GM11168 (cell line): ENCODE measurements around the gene YRDC.

ENCODE experiments used
- in situ Hi-C: fragments of 300-500 bp; cut with MboI; formaldehyde crosslinking; loops from one replicate; pipeline ENCODE4 v1.12.0; 2022; ENCODE audit warnings: low sequenced_read_pairs; ENCODE audit not compliant: unreplicated experiment

Gene YRDC

GRCh38 chr1:37822906-37823815, 15.2 kb upstream of the YRDC start:
- in situ Hi-C loops: no loop called here

GRCh38 chr1:37821481-37821880, 13.5 kb upstream of the YRDC start:
- in situ Hi-C loops: no loop called here

- in situ Hi-C loops: no loop called here
Observed at GRCh38 chr1:37817481-37817880, 9.5 kb upstream of the YRDC start.

- in situ Hi-C loops: no loop called here
Observed at GRCh38 chr1:37814252-37814651, 6.2 kb upstream of the YRDC start.

- in situ Hi-C loops: no loop called here
Observed at GRCh38 chr1:37813529-37814145, 5.6 kb upstream of the YRDC start.

GRCh38 chr1:37811027-37811655, 3.1 kb upstream of the YRDC start:
- in situ Hi-C loops: no loop called here

- in situ Hi-C loops: no loop called here
Observed at GRCh38 chr1:37809942-37810341, 1.9 kb upstream of the YRDC start.

- in situ Hi-C loops: no loop called here
Observed at GRCh38 chr1:37808369-37809319, 636 bp upstream of the YRDC start.

GRCh38 chr1:37807220-37807554, 821 bp downstream of the YRDC start:
- in situ Hi-C loops: no loop called here

- in situ Hi-C loops: no loop called here
Observed at GRCh38 chr1:37802439-37802838, 5.6 kb downstream of the YRDC start.

- in situ Hi-C loops: no loop called here
Observed at GRCh38 chr1:37797750-37798345, 10.2 kb downstream of the YRDC start.

- in situ Hi-C loops: no loop called here
Observed at GRCh38 chr1:37795340-37796125, 12.5 kb downstream of the YRDC start.

- in situ Hi-C loops: no loop called here
Observed at GRCh38 chr1:37794372-37795339, 13.4 kb downstream of the YRDC start.

- in situ Hi-C loops: no loop called here
Observed at GRCh38 chr1:37793773-37794371, 14.1 kb downstream of the YRDC start, which contains the start of gene MANEAL. TSS of gene MANEAL (plus strand) at chr1:37793847. CDS start at chr1:37794183, 336 bp downstream.

- in situ Hi-C loops: no loop called here
Observed at GRCh38 chr1:37792943-37793686, 14.9 kb downstream of the YRDC start.

GRCh38 chr1:37782491-37782890, 25.5 kb downstream of the YRDC start:
- in situ Hi-C loops: no loop called here

- in situ Hi-C loops: no loop called here
Observed at GRCh38 chr1:37778654-37779053, 29.4 kb downstream of the YRDC start.
